ENCODE data around the gene GPR158.

Gene GPR158

DNA sequence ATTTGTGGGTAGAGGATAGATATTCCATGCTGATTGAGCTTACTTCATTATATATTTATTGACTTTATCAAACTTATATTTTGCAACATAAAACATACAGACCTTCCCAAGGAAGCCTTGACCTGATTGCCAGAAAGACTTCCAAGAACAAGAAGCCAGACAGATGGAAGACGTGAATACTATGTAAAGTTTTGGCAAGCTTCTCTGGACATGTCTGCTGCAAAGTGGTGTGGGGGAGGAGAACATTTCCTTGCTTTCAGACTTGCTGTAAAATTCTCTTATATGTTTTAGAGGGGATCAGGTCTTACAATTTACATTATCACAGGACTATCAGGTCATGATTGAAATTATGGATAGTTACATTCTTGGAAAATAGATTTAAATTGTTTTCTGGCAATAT lies 23.4 kb downstream of the GPR158 start:
- DNase-seq = no peak

DNA sequence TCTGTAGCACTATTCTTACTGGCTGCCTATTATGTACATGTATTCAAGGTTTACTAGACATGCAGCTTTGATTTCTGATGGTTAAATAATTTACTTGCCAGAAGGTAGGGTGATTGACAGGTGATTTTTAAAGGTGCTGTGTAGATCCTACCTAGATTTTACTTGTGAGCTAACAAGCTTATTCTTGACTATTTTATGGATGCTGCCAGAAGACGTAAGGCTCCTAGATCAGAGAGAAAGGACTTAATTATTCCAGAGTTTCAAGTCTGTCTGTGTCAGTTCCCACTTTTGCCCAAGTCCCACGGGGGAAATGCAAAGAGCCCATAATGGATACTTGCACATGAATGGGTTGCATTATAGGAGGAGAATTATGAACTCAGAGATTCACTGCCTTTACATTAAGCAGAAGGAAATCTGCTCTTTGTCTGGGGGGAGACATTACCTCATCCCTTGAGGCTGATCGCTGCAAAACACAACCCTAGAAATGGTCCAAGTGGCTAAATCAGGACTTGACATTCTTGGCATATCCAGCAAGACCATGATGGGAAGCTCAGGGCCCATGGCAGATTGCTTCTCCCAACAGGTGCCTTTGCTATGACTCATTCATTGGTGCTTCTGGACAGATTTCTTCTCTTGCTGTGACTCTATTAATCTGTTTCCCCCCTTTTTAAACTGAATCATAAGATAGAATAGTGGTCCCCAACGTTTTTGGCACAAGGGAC lies 32.1 kb downstream of the GPR158 start:
- DNase-seq = no peak

DNA sequence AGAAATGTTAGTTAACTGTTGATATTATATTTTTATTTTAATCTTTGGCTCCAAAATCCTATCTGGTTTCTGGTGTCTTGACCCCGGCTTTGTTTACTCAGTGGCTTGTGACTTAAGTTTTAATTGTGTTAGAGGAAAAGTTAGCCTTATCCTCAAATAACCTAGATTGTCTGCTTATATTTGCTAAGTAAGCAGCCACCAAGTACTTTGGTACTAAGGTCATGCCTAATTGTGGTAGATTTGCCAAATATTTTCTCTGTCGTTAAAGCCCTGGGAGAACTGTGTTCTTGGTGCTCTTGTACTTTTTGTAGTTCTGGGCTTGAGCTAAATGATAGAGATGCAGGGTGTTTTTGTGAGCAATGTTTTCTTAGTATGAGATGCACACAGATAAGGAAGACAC lies 34.8 kb downstream of the GPR158 start:
- DNase-seq = no peak

DNA sequence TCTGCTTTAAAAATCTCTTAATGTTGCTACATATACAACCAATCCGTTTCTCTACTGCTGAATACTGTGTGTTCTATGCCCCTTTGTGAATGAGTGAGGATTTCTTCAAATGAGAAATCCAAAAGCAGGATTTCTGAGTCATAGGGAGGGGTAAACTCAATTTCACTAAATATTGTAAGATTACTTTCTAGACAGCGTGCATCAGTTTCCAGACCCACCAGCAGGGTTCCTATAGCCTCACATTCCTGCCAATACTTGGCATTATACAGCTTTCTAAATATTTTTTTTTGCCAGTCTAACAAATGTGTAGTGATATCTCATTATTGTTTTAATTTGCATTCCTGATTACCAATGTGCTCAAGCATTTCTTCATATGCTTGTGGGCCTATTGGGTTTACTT lies 35.5 kb downstream of the GPR158 start:
- DNase-seq = no peak

DNA sequence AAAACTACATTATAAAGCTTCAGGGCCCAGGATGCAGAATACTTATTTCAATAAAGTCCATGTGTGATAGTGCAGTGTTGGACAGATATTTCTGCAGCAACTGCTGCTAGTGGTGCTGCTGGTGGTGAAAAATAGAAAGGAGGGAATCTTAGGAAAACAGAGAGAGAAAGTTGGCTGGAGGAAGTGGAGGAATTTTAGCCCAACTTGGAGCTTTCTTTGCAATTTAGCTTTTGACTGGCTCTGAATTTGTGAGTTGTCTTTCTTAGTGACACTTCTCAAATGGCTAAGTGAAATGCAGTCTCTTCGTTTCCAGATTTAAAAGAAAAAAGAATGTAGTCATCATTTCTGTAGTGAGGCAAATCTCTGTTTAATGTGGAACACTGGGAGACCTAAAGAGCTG lies 45.4 kb downstream of the GPR158 start:
- no peak for DNase-seq

DNA sequence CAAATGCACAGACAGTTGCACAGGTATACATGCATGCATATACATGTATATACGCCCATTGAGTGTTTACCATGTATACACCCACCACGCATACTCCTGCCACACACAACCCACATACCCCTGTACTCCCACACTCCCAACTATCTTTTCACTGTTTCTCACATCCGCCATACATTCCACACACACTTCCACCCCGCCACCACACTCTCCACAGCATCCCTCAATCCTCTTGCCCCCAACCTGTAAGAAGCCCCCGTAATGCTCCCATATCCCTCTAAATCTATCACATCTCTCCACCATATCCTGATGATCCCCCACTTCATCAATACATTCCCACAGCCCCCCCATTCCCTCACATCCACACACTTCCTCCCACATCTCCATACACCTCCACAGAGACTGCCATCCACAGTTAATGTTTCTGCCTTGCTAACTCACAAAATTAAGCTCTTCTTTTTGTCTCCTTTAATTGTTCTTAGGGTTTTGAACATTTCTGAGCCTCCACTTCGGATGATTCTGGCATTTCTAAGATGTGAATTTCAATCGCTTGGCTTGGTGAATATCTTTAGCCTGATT lies 47.4 kb downstream of the GPR158 start:
- DNase-seq = no peak

DNA sequence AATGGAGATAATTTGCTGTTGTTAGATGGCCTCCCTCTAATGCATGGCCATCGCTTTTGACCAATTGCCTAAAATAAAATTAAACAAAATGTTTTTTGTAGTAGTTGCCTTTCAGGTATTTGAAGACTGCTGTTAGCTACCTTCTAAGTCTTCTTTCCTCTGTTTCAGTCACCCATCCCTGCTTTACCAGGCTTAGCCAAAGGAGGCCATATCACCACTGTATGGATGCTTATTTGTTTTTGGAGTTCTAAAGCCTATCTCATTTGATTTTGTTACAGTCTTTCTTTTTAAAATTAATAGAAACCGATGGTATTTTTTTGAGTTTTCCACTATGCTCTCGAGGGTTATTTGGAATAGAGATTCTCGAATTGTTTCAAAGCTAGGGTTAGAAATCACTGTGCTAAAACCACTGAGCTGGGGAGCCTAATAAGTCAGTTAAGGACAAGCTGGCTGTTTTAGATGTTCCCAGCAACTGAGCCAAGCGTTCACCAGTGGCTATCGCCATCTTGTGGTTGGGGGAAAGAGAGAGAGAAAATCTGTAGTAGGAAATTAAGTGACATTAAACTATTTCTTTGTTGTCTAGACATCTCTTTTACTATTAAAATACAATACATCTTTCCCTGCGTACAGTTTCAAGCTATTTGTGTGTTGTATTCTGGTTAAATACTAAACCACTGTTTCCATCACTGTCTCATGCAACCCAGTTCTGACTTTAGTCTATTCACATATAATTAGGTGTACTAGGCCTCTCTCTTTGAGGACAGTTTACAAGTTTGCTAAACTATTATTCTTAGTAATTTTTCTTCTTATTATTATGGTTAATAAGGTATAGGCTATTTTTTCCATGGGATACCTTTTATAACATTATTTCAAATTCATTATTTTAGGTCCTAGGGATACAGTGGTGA lies 52.2 kb downstream of the GPR158 start:
- no peak for DNase-seq

DNA sequence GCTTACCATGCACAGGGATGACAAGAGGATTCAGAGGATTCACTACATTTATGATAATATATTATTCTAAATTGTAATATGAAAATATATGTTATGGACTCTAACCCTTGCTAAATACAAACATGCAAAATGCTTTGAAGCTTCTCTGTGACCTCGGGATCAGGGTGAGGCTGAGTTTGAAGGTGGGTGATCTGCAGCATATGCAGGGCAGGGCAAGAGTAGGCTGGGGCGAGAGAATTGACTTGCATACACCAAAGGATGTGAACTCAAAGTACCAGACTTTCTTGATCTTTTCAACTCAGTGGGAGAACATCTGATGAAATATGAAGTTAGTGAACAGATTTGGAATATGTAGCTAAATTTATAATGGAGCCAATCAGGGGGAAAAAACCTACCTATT lies 57.0 kb downstream of the GPR158 start:
- DNase-seq = no peak

DNA sequence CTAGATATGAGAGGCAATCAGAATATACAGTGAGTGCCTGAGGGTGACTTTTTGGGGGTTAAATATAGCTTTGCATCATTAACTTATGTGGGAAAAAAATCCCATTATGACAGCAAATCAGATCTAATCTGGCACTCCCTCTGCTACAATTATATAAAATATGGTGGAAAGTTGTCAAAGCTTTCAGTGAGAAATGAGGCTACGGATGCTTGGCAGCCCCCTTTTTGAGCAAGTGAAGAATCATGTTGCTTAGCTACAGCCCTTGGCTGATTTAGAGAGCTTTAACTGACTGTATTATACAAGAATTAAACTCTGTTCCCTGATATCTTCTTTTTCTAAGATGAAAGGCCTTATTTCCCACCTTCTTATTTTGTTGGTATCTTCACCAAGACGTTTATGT lies 57.4 kb downstream of the GPR158 start:
- DNase-seq = no peak

DNA sequence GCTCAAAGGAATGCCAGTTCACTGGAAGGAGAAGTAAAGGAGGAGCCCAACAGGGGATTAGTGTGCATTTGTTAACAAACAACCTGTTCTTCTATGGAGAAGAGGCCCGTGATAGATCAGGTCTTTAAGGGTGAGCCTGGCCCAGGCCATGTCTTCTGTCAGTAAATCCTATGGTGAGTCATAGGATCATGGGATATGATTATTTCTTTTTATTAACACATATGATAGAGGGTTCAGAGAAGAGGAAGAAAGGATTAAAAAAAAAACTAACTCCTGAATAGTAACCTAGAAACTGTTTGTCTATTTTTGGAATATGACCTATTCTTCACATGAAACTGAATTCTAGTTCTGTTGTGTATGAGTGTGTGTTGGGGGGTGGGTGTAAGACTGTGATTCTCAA lies 70.4 kb downstream of the GPR158 start:
- no peak for DNase-seq

DNA sequence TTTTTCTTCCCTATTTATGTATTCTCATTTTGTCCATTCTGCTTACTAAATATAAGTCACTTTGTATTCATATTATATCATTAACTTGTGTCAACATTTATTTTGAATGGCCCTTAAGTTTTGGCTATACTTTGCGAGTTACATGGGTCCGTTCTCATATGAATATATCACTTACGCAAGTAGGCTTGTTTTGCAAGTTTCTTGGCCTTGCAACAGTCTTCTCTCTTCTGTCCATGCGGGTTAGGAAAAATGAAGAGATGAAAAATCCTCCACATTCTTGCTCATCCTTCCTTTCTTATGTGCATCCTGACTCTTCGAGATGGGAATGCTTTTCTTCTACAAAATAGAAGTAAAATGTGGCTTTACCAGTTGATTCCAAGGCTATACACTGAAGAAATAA lies 82.8 kb downstream of the GPR158 start:
- DNase-seq = no peak

DNA sequence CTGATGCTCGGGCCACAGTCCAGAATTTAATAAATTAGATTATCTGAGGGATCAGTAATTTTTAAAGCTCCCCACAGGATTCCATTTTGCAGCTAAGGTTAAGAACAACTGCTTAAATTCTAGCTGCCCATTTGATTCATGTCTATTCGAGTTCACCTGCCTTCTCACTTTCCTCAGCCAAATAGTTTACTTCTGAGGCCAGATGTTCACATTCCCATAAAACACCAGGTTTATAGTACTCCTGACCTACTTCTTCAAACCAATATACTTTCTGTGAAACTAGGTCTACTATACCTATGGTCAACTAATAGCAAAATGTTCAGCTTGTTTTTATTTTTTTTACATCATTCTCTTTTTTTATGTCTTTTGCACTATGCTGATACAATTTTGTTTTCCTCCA lies 86.3 kb downstream of the GPR158 start:
- DNase-seq = no peak

DNA sequence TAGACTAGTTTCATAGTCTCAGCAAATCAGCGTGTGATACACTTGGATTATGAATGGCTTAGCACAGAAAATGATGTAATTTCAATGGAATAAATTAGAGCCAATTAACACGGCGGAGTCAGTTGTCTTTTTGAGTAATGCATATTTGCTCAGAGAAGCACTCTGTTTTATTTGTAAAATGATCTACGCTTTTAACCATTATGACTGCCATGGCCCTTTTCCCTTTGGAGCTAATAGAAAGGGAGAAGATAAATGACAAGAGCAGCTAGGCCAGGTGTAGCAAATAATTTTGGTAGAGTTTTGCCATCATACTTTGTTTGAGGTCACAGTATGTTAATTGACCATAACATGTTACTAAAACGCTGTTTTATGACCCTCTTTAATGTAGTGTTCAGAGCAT lies 86.8 kb downstream of the GPR158 start:
- no peak for DNase-seq

DNA sequence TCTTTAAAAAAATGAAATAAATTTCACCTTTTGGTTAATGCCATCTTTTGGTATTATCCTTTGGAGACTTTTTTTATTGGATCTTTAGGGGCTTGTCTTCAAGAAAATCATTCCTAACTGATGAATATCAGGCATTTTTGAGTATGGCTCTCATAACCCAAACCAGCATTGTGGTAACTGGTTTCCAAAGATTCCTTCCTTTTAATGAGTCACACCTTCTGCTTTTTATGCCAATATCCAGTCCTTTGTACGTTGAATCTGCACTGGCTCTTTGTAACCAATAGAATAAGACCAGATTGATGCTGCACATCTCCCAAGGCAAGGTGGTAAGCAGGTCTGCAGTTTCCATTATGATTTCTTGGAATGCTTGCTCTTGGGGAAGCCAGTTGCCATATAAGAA lies 89.1 kb downstream of the GPR158 start:
- DNase-seq = no peak

DNA sequence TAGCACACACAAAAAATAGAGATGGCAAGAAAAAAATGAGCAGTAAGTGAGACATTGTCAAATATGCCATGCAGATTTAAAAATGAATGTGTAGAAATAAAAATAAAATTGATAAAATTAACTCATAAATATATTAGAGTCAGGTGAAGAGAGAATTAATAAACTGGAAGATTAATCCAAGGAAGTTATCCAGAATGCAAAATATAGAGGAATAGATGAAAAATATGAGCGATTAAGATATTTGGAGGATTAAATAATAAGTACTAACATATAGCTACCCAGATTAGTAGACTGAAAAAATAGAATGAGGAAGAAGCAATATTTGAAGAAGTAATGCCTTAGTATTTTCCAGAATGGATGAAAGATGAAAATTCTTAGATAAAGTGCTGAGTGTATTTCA lies 103.4 kb downstream of the GPR158 start:
- DNase-seq = no peak

DNA sequence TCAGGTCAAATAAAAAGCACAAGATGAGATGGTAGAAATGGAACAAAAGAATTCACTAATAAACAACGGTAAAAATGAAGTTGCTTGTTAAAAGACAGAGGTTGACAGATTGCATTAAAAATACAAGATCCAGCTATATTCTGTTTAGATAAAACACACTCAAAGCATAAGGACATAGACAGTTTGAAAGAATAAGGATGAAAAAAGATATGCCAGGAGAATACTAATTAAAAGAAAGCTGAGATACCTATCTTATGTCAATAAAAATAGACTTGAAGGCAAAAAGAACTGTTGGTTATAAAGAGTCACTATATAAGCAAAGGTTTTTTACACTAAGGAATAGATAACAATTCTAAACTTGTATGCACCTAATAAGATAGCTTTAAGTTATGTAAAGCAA lies 105.3 kb downstream of the GPR158 start:
- no peak for DNase-seq

DNA sequence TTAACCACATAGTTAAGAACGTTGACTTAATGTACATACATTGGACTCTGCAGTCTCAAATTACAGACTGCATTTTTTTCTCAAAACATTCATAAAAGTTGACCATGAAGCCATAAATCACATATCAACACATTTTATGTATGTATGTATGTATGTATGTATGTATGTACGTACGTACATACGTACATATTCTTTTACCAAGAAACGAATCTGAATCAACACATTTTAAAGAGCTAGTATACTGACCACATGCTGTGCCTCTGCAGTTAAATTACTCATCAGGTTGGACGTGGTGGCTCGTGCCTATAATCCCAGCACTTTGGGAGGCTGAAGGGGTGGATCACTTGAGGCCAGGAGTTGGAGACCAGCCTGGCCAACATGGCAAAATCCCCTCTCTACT lies 105.8 kb downstream of the GPR158 start:
- DNase-seq = no peak

DNA sequence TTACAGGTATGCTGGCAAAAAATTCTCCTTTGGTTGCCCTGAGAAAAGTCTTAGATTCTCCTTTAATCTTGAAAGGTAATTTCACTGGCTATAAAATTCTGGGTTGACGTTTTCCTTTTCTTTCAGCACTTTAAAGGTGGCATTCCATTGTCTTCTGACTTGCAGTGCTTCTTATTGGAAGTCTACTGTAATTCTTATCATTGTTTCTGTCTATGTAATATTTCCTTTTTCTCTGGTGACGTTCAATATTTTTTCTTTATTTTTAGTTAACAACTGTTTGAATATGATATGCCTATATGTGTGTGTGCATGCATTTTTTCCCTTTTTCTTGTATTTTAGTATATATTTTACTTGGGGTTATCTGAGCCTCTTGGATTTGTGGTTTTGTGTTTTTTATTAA lies 111.0 kb downstream of the GPR158 start:
- no peak for DNase-seq

DNA sequence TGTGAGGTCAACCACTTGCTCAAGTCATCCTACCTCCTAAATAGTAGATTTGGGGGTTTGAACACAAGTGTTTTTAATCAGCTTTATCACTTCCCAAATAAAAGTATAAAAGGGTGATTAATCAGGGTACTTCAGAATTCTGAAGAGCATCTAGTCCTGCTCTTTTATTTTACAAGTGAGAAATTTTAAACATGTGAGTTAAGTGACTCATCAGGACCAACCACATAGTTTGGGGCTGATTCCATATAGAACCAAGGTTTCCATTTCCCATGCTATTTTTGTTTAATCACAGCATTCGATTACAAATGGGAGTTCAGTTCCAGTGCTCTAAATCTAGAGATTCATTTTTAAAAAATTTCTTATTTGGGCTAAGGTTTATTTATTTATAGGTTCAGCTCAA lies 113.4 kb downstream of the GPR158 start:
- no peak for DNase-seq

DNA sequence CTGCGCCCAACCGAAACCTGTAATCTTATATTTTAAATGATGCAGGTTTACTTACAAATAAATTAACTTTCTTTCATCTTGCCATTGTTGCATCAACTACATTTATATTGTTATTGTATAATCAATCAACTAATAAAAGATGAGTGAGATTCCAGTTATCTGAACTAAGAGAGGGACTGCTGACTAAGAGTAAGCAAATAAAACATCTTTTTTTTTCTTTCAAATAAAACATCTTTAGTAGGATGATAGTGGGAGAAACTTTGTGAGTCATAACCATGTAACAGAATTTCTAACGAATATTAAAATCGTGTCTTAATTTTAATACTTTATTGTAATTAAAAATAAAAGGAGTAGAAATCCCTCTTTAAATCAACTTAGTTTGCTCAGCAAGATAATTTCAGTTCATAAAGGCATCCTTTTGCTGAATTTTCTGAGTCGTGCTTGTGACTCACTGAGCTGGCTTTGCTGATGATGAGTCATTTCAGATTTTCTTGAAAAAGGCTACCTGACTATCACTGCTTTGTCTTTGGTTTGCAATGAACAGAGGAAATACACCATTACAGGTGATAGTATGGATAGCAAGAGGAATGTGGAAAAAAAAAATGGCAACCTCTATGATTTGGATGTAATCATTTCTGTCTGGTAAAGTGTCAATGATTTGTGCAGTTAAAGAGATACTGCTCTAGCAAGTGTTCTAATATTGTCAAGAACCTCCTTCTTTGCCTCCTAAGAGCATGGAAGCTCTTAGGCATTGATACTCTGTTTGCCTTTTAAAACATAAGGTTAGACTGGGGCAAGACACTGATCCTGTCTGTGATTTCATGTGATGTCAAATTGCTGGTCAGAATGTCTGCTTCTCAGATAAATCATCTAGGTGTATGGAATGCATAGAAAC lies 119.5 kb downstream of the GPR158 start:
- no peak for DNase-seq

DNA sequence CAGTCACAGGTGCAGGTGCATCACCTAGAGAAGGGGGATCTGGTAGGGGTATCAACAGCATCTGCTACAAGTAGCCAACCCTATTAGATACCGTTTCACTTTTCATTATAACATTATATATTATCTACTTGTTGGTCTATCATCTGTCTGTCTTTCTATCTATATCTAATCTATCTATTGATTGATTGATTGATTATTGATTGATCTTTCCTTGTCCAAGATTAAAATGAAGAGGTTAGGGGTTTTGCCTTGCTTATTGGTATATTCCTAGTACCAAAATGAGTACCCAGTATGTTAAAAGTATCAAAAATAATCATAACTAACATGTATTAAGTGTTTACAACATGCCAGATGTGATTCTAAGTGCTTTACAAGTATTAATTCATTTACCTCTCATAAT lies 121.5 kb downstream of the GPR158 start:
- no peak for DNase-seq

DNA sequence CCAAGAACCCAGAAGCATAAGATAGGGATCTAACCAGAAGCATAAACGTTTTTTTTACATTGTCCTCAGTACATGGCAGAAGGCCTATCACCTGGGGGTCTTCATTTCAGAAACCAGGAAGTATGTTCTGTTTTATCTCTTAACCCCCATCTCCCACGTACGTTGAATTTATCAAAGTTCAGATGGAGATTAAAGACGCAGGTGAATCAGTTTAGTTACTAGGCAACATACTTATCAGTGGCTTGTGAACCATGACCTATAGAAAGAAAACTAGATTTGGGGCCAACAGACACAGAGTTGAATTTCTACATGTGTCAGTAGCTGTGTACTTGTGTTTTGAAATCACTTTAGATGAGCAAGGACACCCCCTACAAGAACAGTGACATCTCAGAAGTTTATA lies 122.7 kb downstream of the GPR158 start:
- no peak for DNase-seq

DNA sequence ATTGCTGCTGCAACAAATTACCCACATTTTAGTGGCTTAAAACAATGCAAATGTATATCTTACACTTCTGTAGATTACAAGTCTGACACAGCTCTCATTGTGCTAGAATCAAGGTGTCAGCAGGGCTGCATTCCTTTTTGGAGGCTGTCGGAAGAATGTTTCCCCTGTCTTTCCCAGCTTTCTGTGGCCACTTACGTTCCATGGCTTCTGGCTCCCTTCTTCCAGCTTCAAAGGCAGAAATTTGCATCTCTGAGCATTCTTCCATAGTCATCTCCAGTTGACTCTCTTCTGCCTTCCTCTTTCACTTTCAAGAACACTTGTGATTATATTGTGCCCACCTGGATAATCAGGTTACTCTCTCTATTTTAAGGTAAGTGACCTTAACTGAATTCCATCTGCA lies 125.3 kb downstream of the GPR158 start:
- no peak for DNase-seq
